GM23338 (cell line): Measurements from ENCODE around the gene MINDY4. TPM values are rescaled to one million over a fixed set of nuclear protein-coding genes. Genes with fewer than 3 reads are reported as not detected.

Experiments used
- CTCF ChIP-seq, 2 experiments: fragments of 200-600 bp in 1 of 2; sonication (generic) in 1 of 2; conservative IDR thresholded peaks; 2 replicates each; pipeline versions ENCODE4 v1.5.1 to v1.6.1; 2016 to 2017; ENCODE audit warnings: antibody characterized with exemption in 2 of 2, low read depth in 2 of 2, mild to moderate bottlenecking in 2 of 2, moderate library complexity in 1 of 2
- ETS1 ChIP-seq: IDR thresholded peaks from 2 replicates; pipeline ENCODE4 v1.6.1; 2016; ENCODE audit warnings: antibody characterized with exemption
- NANOG ChIP-seq: IDR thresholded peaks from 2 replicates; pipeline ENCODE4 v1.6.1; 2016; ENCODE audit warnings: antibody characterized with exemption, borderline replicate concordance
- ZNF462 ChIP-seq: fragments of 250-450 bp; sonication (Bioruptor Pico); IDR thresholded peaks from 2 replicates; pipeline ENCODE4 v1.5.0; 2020; ENCODE audit warnings: mild to moderate bottlenecking, moderate library complexity
- polyA plus RNA-seq: library from polyadenylated mRNA; unstranded; fragments of >200 nt; fragmentation: Nextera tagmentation; extraction: Ambion mirVana; gene quantifications from 2 replicates; pipeline ENCODE4 v1.2.1, GENCODE V29; 2016
- total RNA-seq: library from RNA; depleted of rRNA; stranded (reverse); fragments of >200 nt; shearing (Covaris generic); gene quantifications from 2 replicates; pipeline ENCODE4 v1.2.3, GENCODE V29; 2014

Gene MINDY4
- total and polyA plus RNA-seq, 2 experiments from 2014 or later = 1.7 to 4.4 TPM

GRCh38 chr7:30841025-30841735 lies 70.0 kb downstream of the MINDY4 start (continued):
- no peak for TF ChIP-seq ZNF462 (CRISPR knock-in tag)
- TF ChIP-seq NANOG = no peak
- TF ChIP-seq CTCF (conservative IDR thresholded peaks at IDR 0.05; ENCODE audit: low read depth in 2 of 2) = no peak
- no peak for TF ChIP-seq ETS1
